ENCODE measurements around the gene OBI1.

The OBI1 gene

GRCh38 chr13:78658630-78659449 lies at the start of gene OBI1:
Gene OBI1 (minus strand): TSS chr13:78659155. CDS start chr13:78659120, 35 bp downstream.
- DNase-seq (ENCODE audit: low read depth in 2 of 2) = peak; percentile 81 to 82

- no peak for DNase-seq (ENCODE audit: low read depth in 2 of 2)
Observed at GRCh38 chr13:78701383-78701782, 42.4 kb upstream of the OBI1 start.

GRCh38 chr13:78700121-78700910 lies 41.4 kb upstream of the OBI1 start:
- no peak for DNase-seq (ENCODE audit: low read depth in 2 of 2)

- no peak for DNase-seq (ENCODE audit: low read depth in 2 of 2)
Observed at GRCh38 chr13:78689011-78689410, 30.1 kb upstream of the OBI1 start.

- no peak for DNase-seq (ENCODE audit: low read depth in 2 of 2)
Observed at GRCh38 chr13:78686461-78686860, 27.5 kb upstream of the OBI1 start.

GRCh38 chr13:78680576-78681350 lies 21.8 kb upstream of the OBI1 start:
- no peak for DNase-seq (ENCODE audit: low read depth in 2 of 2)

GRCh38 chr13:78680115-78680561 lies 21.2 kb upstream of the OBI1 start:
- no peak for DNase-seq (ENCODE audit: low read depth in 2 of 2)

- no peak for DNase-seq (ENCODE audit: low read depth in 2 of 2)
Observed at GRCh38 chr13:78679329-78679728, 20.4 kb upstream of the OBI1 start.

GRCh38 chr13:78675112-78675511 lies 16.2 kb upstream of the OBI1 start:
- no peak for DNase-seq (ENCODE audit: low read depth in 2 of 2)

- no peak for DNase-seq (ENCODE audit: low read depth in 2 of 2)
Observed at GRCh38 chr13:78674638-78675037, 15.7 kb upstream of the OBI1 start.

- DNase-seq (ENCODE audit: low read depth in 2 of 2) = no peak
Observed at GRCh38 chr13:78662467-78662866, 3.5 kb upstream of the OBI1 start.

GRCh38 chr13:78660495-78660857 lies 1.5 kb upstream of the OBI1 start:
- DNase-seq (ENCODE audit: low read depth in 2 of 2) = no peak

GRCh38 chr13:78659732-78660494 lies 958 bp upstream of the OBI1 start:
- DNase-seq (ENCODE audit: low read depth in 2 of 2) = no peak

GRCh38 chr13:78659450-78659730 lies 435 bp upstream of the OBI1 start:
- DNase-seq (ENCODE audit: low read depth in 2 of 2) = no peak

GRCh38 chr13:78657699-78658629 lies 991 bp downstream of the OBI1 start:
- DNase-seq (ENCODE audit: low read depth in 2 of 2) = no peak

- no peak for DNase-seq (ENCODE audit: low read depth in 2 of 2)
Observed at GRCh38 chr13:78655906-78656305, 3.0 kb downstream of the OBI1 start.

GRCh38 chr13:78655007-78655406 lies 3.9 kb downstream of the OBI1 start:
- DNase-seq (ENCODE audit: low read depth in 2 of 2) = no peak

- no peak for DNase-seq (ENCODE audit: low read depth in 2 of 2)
Observed at GRCh38 chr13:78652651-78653050, 6.3 kb downstream of the OBI1 start.

- no peak for DNase-seq (ENCODE audit: low read depth in 2 of 2)
Observed at GRCh38 chr13:78650717-78651083, 8.3 kb downstream of the OBI1 start.

- no peak for DNase-seq (ENCODE audit: low read depth in 2 of 2)
Observed at GRCh38 chr13:78649997-78650716, 8.8 kb downstream of the OBI1 start.
